ENCODE data around the gene UNC5A.

DNA sequence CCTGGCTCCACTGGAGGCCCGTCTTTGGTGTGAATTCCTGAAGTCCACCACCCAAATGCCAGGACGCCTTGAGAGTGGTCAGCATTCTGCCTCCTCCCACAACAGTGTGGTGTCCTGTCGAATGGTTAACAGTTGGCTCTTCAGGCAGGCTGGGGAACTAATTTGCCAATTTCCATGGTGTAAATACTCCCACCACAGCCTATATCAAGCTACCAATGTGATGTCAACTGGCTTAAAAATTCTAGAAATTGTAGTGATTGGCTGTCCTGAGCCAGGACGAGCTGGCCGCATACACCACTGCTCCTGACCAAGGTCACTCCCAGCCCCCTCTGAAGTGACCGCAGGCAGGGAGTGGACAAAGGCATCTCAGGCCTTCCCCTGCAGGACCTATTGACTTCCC is 11.1 kb downstream of the UNC5A start:
- TF ChIP-seq, protein P1, sequence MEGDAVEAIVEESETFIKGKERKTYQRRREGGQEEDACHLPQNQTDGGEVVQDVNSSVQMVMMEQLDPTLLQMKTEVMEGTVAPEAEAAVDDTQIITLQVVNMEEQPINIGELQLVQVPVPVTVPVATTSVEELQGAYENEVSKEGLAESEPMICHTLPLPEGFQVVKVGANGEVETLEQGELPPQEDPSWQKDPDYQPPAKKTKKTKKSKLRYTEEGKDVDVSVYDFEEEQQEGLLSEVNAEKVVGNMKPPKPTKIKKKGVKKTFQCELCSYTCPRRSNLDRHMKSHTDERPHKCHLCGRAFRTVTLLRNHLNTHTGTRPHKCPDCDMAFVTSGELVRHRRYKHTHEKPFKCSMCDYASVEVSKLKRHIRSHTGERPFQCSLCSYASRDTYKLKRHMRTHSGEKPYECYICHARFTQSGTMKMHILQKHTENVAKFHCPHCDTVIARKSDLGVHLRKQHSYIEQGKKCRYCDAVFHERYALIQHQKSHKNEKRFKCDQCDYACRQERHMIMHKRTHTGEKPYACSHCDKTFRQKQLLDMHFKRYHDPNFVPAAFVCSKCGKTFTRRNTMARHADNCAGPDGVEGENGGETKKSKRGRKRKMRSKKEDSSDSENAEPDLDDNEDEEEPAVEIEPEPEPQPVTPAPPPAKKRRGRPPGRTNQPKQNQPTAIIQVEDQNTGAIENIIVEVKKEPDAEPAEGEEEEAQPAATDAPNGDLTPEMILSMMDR (IDR thresholded peaks at IDR 0.05): no peak
- TF ChIP-seq POLR2A (IDR thresholded peaks at IDR 0.05): no peak

Measured in heart left ventricle (tissue), 13 donors.